GM18517 (cell line): ENCODE results near the gene CSNK2A1.
"Not testable (repeated sequence)": the region's sequence is repeated elsewhere in the genome, so short reads cannot be mapped to it uniquely, and the experiment has no call there.

Source experiments
- ATAC-seq: cut with Tn5 transposase; IDR thresholded peaks from one replicate; pipeline ENCODE4 v1.9.1; 2021; ENCODE audit warnings: mild to moderate bottlenecking, moderate library complexity; ENCODE audit not compliant: unreplicated experiment

The CSNK2A1 gene

GRCh38 chr20:461254-462198, 82.1 kb downstream of the CSNK2A1 start:
- ATAC-seq, result peak; percentile 21

GRCh38 chr20:460707-461106, 82.9 kb downstream of the CSNK2A1 start:
- ATAC-seq, result no peak

GRCh38 chr20:460180-460579, 83.4 kb downstream of the CSNK2A1 start:
- ATAC-seq, result no peak

GRCh38 chr20:458776-459175, 84.8 kb downstream of the CSNK2A1 start:
- no peak for ATAC-seq

- no peak for ATAC-seq
Observed at GRCh38 chr20:454951-455350, 88.6 kb downstream of the CSNK2A1 start.

- not testable (repeated sequence) for ATAC-seq
Observed at GRCh38 chr20:452021-452420, 91.6 kb downstream of the CSNK2A1 start.

GRCh38 chr20:445514-446336, 97.9 kb downstream of the CSNK2A1 start:
- ATAC-seq, result no peak

GRCh38 chr20:444862-445426, 98.6 kb downstream of the CSNK2A1 start:
- ATAC-seq, result no peak

GRCh38 chr20:444117-444516, 99.5 kb downstream of the CSNK2A1 start:
- ATAC-seq, result no peak

GRCh38 chr20:443223-443775, 100.3 kb downstream of the CSNK2A1 start:
- no peak for ATAC-seq

GRCh38 chr20:440636-441035, 103.0 kb downstream of the CSNK2A1 start:
- ATAC-seq, result no peak

GRCh38 chr20:440148-440547, 103.4 kb downstream of the CSNK2A1 start:
- ATAC-seq, result no peak

- ATAC-seq, result no peak
Observed at GRCh38 chr20:438571-439469, 104.8 kb downstream of the CSNK2A1 start.

GRCh38 chr20:437787-438486, 105.7 kb downstream of the CSNK2A1 start:
- no peak for ATAC-seq

GRCh38 chr20:436476-436875, 107.1 kb downstream of the CSNK2A1 start:
- ATAC-seq, result no peak

- no peak for ATAC-seq
Observed at GRCh38 chr20:435558-435957, 108.0 kb downstream of the CSNK2A1 start.

GRCh38 chr20:434661-435419, 108.8 kb downstream of the CSNK2A1 start:
- no peak for ATAC-seq

- no peak for ATAC-seq
Observed at GRCh38 chr20:434221-434620, 109.4 kb downstream of the CSNK2A1 start.
